ENCODE data around the gene UIMC1.

UIMC1 gene

GRCh38 chr5:176856746-176857145 lies 149.8 kb downstream of the UIMC1 start:
- Histone ChIP-seq H3K27me3 (ENCODE audit: control insufficient read depth, low read length) (no peaks in the 10 kb centered on the region), H3K9me3 (ENCODE audit: control insufficient read depth, insufficient read depth, low read length) (no peaks in the 10 kb centered on the region)

DNA sequence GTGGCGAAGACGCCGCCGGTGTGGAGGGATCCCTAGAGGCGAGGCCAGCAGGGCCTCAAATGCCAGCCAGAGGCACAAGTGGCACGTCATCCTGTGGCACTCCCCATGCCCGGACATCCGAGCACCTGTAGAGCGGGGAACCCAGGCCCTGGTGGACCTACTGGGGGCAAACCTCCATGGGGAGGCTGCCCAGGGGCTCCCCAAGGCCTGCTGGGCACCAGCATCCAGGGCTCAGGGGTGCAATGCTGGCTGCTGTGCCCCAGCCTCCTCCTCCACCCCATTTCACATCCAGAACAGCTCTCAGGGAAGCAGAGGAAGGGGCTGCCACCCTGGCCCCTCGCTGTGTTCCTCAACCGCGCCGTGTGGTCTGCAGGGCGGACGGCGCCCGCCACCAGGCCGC lies 151.0 kb downstream of the UIMC1 start:
- H4K20me1 ChIP-seq (ENCODE audit: control insufficient read depth, insufficient read depth, low read depth, low read length) = no peaks in the 10 kb centered on the region
- H3K36me3 ChIP-seq (ENCODE audit: control insufficient read depth, low read length) = no peaks in the 10 kb centered on the region
- H3K27me3 ChIP-seq (ENCODE audit: control insufficient read depth, low read length) = no peaks in the 10 kb centered on the region
- no peaks in the 10 kb centered on the region for H3F3A ChIP-seq (ENCODE audit: control insufficient read depth, insufficient read depth)
- H3K27ac ChIP-seq (ENCODE audit: low read depth, low read length) = no peak overlapping the region
- TF ChIP-seq EZH2phosphoT487 (IDR thresholded peaks at IDR 0.05; ENCODE audit: borderline replicate concordance, low read length) (no peak), CTCF (IDR thresholded peaks at IDR 0.05; ENCODE audit: low read depth, low read length, poor library complexity, severe bottlenecking) (no peak)
- H3K4me1 ChIP-seq (ENCODE audit: control insufficient read depth, low read length) = no peaks in the 10 kb centered on the region
- no peaks in the 10 kb centered on the region for H3K9me2 ChIP-seq (replicated peaks; ENCODE audit: control insufficient read depth, low read length)
- no peaks in the 10 kb centered on the region for H3K9me3 ChIP-seq (ENCODE audit: control insufficient read depth, insufficient read depth, low read length)
- no peak overlapping the region for H3K4me3 ChIP-seq (ENCODE audit: low read length)
- no peak overlapping the region for H3K4me2 ChIP-seq (ENCODE audit: low read length)
- no peaks in the 10 kb centered on the region for H3K79me2 ChIP-seq (ENCODE audit: control insufficient read depth, low read length)

More at GRCh38 chr5:176856746-176857145, 149.8 kb downstream of the UIMC1 start:
- H3F3A ChIP-seq (ENCODE audit: control insufficient read depth, insufficient read depth) = no peaks in the 10 kb centered on the region
- H4K20me1 ChIP-seq (ENCODE audit: control insufficient read depth, insufficient read depth, low read depth, low read length) = no peaks in the 10 kb centered on the region
- no peaks in the 10 kb centered on the region for H3K36me3 ChIP-seq (ENCODE audit: control insufficient read depth, low read length)
- H3K4me1 ChIP-seq (ENCODE audit: control insufficient read depth, low read length) = no peaks in the 10 kb centered on the region
- TF ChIP-seq EZH2phosphoT487 (IDR thresholded peaks at IDR 0.05; ENCODE audit: borderline replicate concordance, low read length) = no peak
- TF ChIP-seq CTCF (IDR thresholded peaks at IDR 0.05; ENCODE audit: low read depth, low read length, poor library complexity, severe bottlenecking) = no peak
- no peaks in the 10 kb centered on the region for H3K79me2 ChIP-seq (ENCODE audit: control insufficient read depth, low read length)
- H3K4me2 ChIP-seq (ENCODE audit: low read length) = no peak overlapping the region
- no peak overlapping the region for H3K27ac ChIP-seq (ENCODE audit: low read depth, low read length)
- H3K4me3 ChIP-seq (ENCODE audit: low read length) = no peak overlapping the region
- no peaks in the 10 kb centered on the region for H3K9me2 ChIP-seq (replicated peaks; ENCODE audit: control insufficient read depth, low read length)
